Stimulated activated CD4-positive, alpha-beta T cell treated with anti-CD3 and anti-CD28 coated beads, TNF-alpha, amount 100 ng/mL, for 1 hour (primary cell): ENCODE measurements around the gene TEX48.

Experiments used
- DNase-seq, 3 donors: peaks; one replicate each; pipeline ENCODE4 v3.0.0-alpha.2; 2020; ENCODE audit warnings: low read depth in 3 of 3, low spot score in 1 of 3

Gene TEX48

GRCh38 chr9:114624677-114625076 lies 57.3 kb downstream of the TEX48 start:
- no peak for DNase-seq

DNA sequence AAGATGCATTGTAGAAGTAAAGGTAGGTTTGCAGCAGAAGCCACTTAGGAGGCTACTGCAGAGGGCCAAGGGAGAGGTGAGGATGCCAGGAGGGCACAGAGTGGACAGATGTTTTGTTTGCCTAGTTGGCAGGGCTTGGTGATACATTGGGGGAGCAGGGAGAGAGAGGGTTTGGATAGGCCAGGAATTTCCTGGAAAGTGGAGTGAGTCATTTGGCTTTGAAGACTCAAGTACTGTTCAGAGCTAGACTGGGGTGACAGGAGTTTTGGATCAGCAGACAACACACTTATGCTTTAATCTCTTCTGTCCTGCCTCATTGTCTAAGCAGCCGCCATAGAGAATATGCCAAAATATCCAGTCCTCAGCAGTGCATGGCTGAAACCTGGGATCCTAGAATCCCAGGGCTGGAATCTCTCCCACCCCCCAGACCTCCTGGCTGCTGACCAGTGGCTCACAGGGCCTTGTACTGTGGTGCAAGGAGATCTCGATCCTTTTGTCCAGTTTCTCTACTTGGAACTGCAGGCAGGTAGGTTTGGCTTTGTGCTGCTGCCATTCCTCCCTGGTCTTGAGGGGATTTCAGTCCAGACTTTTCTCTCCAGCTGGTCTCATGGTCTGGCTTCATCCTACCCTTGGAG lies 59.9 kb downstream of the TEX48 start:
- DNase-seq: no peak

DNA sequence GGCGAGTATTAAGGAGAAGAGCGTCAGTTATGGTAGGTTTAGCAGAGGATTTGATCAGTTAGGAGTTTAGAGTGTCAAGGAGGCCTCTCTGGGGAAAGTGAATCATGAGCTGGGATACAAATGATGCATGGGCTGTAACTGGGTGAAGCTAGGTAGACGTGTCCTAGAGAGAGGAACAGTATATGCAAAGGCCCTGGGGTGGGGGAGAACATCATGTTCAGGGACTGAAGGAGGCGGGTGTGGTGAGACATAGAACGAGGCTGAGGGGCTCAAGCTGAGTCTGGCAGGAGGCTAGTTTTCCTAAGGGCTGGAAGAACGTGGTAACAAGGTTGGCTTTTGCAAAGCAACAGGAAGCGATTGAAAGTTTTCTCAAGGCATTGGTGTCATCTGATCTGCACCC lies 60.4 kb downstream of the TEX48 start:
- no peak for DNase-seq

DNA sequence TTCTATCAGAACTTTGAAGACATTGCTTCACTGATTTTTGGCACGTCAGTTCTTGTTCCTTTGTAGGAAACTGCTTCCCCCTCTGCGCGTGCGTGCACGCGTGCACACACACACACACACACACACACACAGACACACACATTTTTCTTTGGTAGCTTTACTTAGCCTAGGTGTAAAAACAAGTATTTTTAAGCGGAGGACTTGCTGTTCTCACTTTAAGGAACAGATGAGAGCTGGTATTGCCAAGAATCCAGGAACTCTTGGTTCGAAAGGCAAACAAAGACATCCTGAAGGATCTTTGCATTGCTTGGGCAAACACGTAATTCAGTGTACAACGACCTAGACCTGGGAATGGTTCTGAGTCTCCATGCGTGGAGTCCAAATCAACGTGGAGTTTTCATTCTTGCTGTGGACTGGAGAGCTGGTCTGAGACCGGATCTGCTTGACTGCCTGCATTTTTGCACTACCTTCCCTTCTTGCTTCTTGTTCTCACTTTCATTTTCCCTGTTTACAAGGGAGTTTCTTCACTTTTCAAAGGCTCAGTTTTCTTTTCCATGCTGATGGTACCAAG lies 62.7 kb downstream of the TEX48 start:
- no peak for DNase-seq

DNA sequence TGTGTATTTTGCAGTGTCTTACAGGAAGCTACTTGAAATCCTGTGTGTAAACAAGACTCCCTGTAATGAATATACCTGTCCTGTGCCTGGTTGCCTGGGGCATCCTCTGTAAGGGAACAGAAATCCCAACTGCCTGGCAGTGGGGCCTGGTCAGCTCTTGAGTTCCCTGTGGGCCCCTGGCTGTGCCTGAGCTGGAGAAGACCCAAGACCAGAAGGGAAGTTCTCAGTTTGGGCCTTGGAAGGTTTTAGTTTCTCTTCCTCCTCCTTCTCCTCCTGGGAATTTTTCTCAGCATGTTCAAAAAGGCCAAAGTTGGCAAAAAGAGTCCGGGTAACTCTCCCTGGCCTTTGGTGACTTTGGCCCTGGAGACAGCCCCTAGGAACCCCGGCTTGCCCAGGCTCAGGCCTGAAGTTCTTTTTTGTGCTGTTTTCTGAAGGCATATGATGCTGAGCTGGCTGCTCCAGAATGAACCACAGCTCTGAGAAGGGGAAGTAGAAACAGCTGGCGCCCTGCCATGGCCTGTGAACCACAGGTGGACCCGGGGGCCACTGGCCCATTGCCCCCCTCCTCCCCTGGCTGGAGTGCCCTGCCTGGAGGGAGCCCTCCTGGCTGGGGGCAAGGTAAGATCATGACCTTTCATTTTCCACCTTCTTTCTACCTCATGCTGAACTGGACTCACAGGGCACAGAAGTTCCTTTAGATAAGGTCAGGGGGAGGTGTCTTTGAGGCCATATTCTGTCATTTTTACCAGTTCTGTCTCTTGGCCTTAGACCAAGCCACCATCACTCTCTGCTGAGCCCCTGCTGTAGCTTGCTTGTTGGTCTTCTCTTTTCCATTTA lies 65.1 kb downstream of the TEX48 start:
- no peak for DNase-seq
